Suprapubic skin (tissue), 4 donors: ENCODE results near the gene ALCAM.

Source experiments
- CTCF ChIP-seq, 2 donors: fragments of 200-600 bp in 1 of 2; fragments of 450-650 bp in 1 of 2; sonication (generic) in 1 of 2; IDR thresholded peaks; one replicate each; pipeline ENCODE4 v1.5.1; 2016 to 2019; ENCODE audit warnings: antibody characterized with exemption in 2 of 2, mild to moderate bottlenecking in 1 of 2, moderate library complexity in 1 of 2
- EP300 ChIP-seq: sonication (generic); formaldehyde crosslinking; IDR thresholded peaks from one replicate; pipeline ENCODE4 v1.6.1; 2017; ENCODE audit warnings: antibody characterized with exemption
- POLR2A ChIP-seq, 2 donors: fragments of 450-650 bp; IDR thresholded peaks; one replicate each; pipeline ENCODE4 v1.6.1; 2017; ENCODE audit warnings: antibody characterized with exemption in 2 of 2, mild to moderate bottlenecking in 2 of 2, moderate library complexity in 2 of 2
- POLR2AphosphoS5 ChIP-seq, 3 donors: sonication (generic); formaldehyde crosslinking; IDR thresholded peaks; one replicate each; pipeline ENCODE4 v1.6.1; 2017; ENCODE audit warnings: antibody characterized with exemption in 3 of 3

- TF ChIP-seq POLR2A (IDR thresholded peaks at IDR 0.05) (no peak), POLR2AphosphoS5 (IDR thresholded peaks at IDR 0.05) (no peak), CTCF (IDR thresholded peaks at IDR 0.05) (no peak), EP300 (no peak)
Measured at GRCh38 chr3:105533960-105534359, 167.3 kb downstream of the ALCAM start.
